DND-41 (cell line): ENCODE measurements around the gene LRFN2.

Experiments used
- CTCF ChIP-seq: IDR thresholded peaks from 2 replicates; pipeline ENCODE4 v1.5.1; 2012; ENCODE audit warnings: borderline replicate concordance, low read length, moderate library complexity, mild to moderate bottlenecking; ENCODE audit not compliant: poor library complexity, severe bottlenecking; ENCODE audit errors: extremely low read depth
- EZH2 ChIP-seq: IDR thresholded peaks from 3 replicates; pipeline ENCODE4 v1.6.1; 2012; ENCODE audit warnings: borderline replicate concordance, low read depth, mild to moderate bottlenecking, moderate library complexity, low read length, inconsistent platforms; ENCODE audit not compliant: severe bottlenecking

- TF ChIP-seq CTCF, result no peak
- TF ChIP-seq EZH2, result no peak
Observed at GRCh38 chr6:40390144-40390800, 196.9 kb downstream of the LRFN2 start.
